Measurements from ENCODE around the gene DNAJB14. TPM values are rescaled to one million over a fixed set of nuclear protein-coding genes. Genes with fewer than 3 reads are reported as not detected.

Gene DNAJB14
- total and polyA plus RNA-seq, 2 of the 13 experiments (the other 11 are each of a cell fraction or from before 2014, with no cell fraction given), result 9.1 to 38.1 TPM

DNA sequence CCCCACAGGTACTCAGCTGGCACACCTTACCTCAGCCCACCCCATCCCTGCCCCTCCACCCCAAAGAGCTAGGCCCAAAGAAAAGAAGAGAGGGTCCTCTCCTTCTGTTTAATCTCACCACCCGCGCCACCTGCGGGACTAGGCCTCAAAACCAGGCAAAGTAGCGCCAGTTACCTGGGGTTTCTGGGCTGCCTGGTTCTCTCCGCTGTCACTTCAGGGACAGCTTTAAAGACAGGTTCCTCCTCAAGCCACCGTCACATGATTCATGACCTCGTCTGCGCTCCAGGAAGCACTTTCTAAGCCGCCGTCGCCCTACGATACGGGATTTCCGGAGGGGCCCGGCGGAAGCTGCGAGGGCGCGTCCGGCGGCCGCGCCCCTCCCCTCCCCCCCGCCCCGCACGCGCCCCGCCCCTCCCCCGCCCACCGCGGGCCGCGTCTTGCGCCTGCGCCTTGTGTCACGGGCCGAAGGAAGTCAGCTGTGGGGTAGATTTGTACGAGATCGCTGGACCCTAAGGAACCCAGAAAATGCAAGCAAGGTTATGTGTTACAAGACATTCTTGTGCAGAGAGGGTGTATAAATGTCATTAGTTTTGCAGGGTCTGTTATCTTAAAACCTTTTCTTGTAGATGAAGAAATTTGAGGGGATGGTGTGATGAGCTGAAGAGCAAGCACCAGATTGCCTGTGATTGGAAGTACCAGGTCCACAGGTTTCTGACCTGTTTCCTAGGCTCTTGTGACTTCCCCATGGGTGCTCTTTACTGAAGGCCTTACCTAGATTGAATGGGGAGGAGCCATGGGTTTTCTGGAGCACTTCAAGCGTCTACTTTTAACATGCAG is 52.0 kb downstream of the DNAJB14 start, which contains the start of gene LAMTOR3 (continued):
- TF ChIP-seq ZBTB4 (CRISPR knock-in tag; IDR thresholded peaks at IDR 0.05; ENCODE audit: borderline replicate concordance), result no peak
- no peak for TF ChIP-seq ZNF761 (CRISPR knock-in tag; conservative IDR thresholded peaks at IDR 0.05)
- TF ChIP-seq HOXA3 (CRISPR knock-in tag; IDR thresholded peaks at IDR 0.05), result peak; percentile 70
- 0 out of 2 replicates have a peak, but pooled peaks have one; percentile 55 for TF ChIP-seq NRL (CRISPR knock-in tag; IDR thresholded peaks at IDR 0.05; ENCODE audit: borderline replicate concordance)
- TF ChIP-seq FOXM1 (CRISPR knock-in tag; IDR thresholded peaks at IDR 0.05), result no peak
- peak; percentile 99 for TF ChIP-seq KAT8 (CRISPR knock-in tag; IDR thresholded peaks at IDR 0.05)
- no peak for TF ChIP-seq ZNF510 (CRISPR knock-in tag; IDR thresholded peaks at IDR 0.05; ENCODE audit: low read depth)
- TF ChIP-seq PRMT3 (CRISPR knock-in tag; IDR thresholded peaks at IDR 0.05; ENCODE audit: borderline replicate concordance, low read depth), result no peak
- TF ChIP-seq SMAD3 (CRISPR knock-in tag; IDR thresholded peaks at IDR 0.05), result peak; percentile 83; the same call in 1 of the 2 replicates
- TF ChIP-seq, protein P1, sequence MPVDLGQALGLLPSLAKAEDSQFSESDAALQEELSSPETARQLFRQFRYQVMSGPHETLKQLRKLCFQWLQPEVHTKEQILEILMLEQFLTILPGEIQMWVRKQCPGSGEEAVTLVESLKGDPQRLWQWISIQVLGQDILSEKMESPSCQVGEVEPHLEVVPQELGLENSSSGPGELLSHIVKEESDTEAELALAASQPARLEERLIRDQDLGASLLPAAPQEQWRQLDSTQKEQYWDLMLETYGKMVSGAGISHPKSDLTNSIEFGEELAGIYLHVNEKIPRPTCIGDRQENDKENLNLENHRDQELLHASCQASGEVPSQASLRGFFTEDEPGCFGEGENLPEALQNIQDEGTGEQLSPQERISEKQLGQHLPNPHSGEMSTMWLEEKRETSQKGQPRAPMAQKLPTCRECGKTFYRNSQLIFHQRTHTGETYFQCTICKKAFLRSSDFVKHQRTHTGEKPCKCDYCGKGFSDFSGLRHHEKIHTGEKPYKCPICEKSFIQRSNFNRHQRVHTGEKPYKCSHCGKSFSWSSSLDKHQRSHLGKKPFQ (CRISPR knock-in tag; IDR thresholded peaks at IDR 0.05; ENCODE audit: insufficient replicate concordance), result no peak
- TF ChIP-seq TAF1 (CRISPR knock-in tag; IDR thresholded peaks at IDR 0.05), result peak; percentile 50
- no peak for TF ChIP-seq ARHGAP35 (CRISPR knock-in tag; IDR thresholded peaks at IDR 0.05; ENCODE audit: borderline replicate concordance)
- TF ChIP-seq RXRA (CRISPR knock-in tag; IDR thresholded peaks at IDR 0.05), result no peak
- TF ChIP-seq, protein P2, sequence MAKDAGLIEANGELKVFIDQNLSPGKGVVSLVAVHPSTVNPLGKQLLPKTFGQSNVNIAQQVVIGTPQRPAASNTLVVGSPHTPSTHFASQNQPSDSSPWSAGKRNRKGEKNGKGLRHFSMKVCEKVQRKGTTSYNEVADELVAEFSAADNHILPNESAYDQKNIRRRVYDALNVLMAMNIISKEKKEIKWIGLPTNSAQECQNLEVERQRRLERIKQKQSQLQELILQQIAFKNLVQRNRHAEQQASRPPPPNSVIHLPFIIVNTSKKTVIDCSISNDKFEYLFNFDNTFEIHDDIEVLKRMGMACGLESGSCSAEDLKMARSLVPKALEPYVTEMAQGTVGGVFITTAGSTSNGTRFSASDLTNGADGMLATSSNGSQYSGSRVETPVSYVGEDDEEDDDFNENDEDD (CRISPR knock-in tag; IDR thresholded peaks at IDR 0.05; ENCODE audit: borderline replicate concordance), result 0 out of 2 replicates have a peak, but pooled peaks have one; percentile 39
- TF ChIP-seq GABPA (IDR thresholded peaks at IDR 0.05; ENCODE audit: low read depth, low read length), result peak; percentile 89
- peak; percentile 94 for TF ChIP-seq GABPA (CRISPR knock-in tag; IDR thresholded peaks at IDR 0.05; ENCODE audit: low read depth)
- TF ChIP-seq, protein P3, sequence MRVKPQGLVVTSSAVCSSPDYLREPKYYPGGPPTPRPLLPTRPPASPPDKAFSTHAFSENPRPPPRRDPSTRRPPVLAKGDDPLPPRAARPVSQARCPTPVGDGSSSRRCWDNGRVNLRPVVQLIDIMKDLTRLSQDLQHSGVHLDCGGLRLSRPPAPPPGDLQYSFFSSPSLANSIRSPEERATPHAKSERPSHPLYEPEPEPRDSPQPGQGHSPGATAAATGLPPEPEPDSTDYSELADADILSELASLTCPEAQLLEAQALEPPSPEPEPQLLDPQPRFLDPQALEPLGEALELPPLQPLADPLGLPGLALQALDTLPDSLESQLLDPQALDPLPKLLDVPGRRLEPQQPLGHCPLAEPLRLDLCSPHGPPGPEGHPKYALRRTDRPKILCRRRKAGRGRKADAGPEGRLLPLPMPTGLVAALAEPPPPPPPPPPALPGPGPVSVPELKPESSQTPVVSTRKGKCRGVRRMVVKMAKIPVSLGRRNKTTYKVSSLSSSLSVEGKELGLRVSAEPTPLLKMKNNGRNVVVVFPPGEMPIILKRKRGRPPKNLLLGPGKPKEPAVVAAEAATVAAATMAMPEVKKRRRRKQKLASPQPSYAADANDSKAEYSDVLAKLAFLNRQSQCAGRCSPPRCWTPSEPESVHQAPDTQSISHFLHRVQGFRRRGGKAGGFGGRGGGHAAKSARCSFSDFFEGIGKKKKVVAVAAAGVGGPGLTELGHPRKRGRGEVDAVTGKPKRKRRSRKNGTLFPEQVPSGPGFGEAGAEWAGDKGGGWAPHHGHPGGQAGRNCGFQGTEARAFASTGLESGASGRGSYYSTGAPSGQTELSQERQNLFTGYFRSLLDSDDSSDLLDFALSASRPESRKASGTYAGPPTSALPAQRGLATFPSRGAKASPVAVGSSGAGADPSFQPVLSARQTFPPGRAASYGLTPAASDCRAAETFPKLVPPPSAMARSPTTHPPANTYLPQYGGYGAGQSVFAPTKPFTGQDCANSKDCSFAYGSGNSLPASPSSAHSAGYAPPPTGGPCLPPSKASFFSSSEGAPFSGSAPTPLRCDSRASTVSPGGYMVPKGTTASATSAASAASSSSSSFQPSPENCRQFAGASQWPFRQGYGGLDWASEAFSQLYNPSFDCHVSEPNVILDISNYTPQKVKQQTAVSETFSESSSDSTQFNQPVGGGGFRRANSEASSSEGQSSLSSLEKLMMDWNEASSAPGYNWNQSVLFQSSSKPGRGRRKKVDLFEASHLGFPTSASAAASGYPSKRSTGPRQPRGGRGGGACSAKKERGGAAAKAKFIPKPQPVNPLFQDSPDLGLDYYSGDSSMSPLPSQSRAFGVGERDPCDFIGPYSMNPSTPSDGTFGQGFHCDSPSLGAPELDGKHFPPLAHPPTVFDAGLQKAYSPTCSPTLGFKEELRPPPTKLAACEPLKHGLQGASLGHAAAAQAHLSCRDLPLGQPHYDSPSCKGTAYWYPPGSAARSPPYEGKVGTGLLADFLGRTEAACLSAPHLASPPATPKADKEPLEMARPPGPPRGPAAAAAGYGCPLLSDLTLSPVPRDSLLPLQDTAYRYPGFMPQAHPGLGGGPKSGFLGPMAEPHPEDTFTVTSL (CRISPR knock-in tag; IDR thresholded peaks at IDR 0.05; ENCODE audit: borderline replicate concordance), result no peak

All from HepG2 (cell line).